AG04449 (cell line): Measurements from ENCODE around the gene LONRF3.

ENCODE experiments used
- CTCF ChIA-PET: fragments of 350-600 bp; formaldehyde crosslinking; extraction: SDS; loops from one replicate; lab custom pipeline; 2021; ENCODE audit warnings: antibody characterized with exemption; lab: Yijun Ruan, JAX
- POLR2A ChIA-PET: fragments of 400-600, 350-600 bp; formaldehyde crosslinking; extraction: SDS; loops from one replicate; lab custom pipeline; 2020; ENCODE audit warnings: antibody characterized with exemption, inconsistent platforms; lab: Yijun Ruan, JAX
- DNase-seq: peaks from one replicate; pipeline ENCODE4 v3.0.0-alpha.2; 2010; ENCODE audit warnings: low read depth, low spot score
- H3K4me3 ChIP-seq: 2 replicates; pipeline ENCODE4 v1.5.1; 2011; ENCODE audit warnings: low read depth, mild to moderate bottlenecking, control low read depth, low read length
- CTCF ChIP-seq: IDR thresholded peaks from one replicate; pipeline ENCODE4 v1.5.1; 2011; ENCODE audit warnings: mild to moderate bottlenecking, moderate library complexity, low read length, control low read depth, inconsistent platforms; ENCODE audit not compliant: insufficient read depth; ENCODE audit errors: missing control alignments

The LONRF3 gene

GRCh38 chrX:119067023-119067739 is 92.8 kb downstream of the LONRF3 start:
- no peak for DNase-seq
- TF ChIP-seq CTCF = peak; percentile 49
- ChIA-PET CTCF (interaction anchor here (0.7 to 6.3 kb wide), 8 partner anchors 8 to 464 kb away, joined by 4 to 88 read pairs (median 7); no protein-coding TSS in a partner anchor), POLR2A (interaction anchor here (0.6 kb wide), 1 partner anchor 539 kb away, joined by 3 read pairs; no protein-coding TSS in a partner anchor)
- no peak overlapping the region for H3K4me3 ChIP-seq
